Renal cortex interstitium (tissue), 15 donors: ENCODE data around the gene CRYBA4. TPM values are rescaled to one million over a fixed set of nuclear protein-coding genes. Genes with fewer than 3 reads are reported as not detected.

Source experiments
- DNase-seq, 11 donors: peaks; one replicate each; pipeline ENCODE4 v3.0.0-alpha.2; 2013; ENCODE audit warnings: low read depth in 9 of 11, low spot score in 4 of 11; ENCODE audit errors: extremely low read depth in 1 of 11
- long read RNA-seq, 16 experiments: transcript quantifications; one replicate each; lab custom pipeline, GENCODE V29; 2026
- polyA plus RNA-seq, 3 donors: library from polyadenylated mRNA; unstranded; fragments of 120-200 nt; gene quantifications; one replicate each; pipeline ENCODE4 v1.2.1, GENCODE V29; 2013; ENCODE audit not compliant: insufficient read length in 3 of 3

CRYBA4 gene
- under 1 TPM in 1 of 3 donors, not detected in 2; 0.18 TPM for polyA plus RNA-seq
- long read RNA-seq, donor 1 = 0 reads
- long read RNA-seq, donor 2 = 0 reads
- long read RNA-seq, donor 3 = 0 reads
- long read RNA-seq, donor 4 = 0 reads
- long read RNA-seq, donor 5 = 0 reads
- long read RNA-seq, donor 6 = 0 reads
- long read RNA-seq, donor 7 = 0 reads
- long read RNA-seq, donor 8 = 0 reads
- long read RNA-seq, donor 9 = 0 reads
- long read RNA-seq, donor 10 = 0 reads
- long read RNA-seq, donor 11 = 0 reads
- long read RNA-seq, donor 12 = 0 reads
- long read RNA-seq, donor 13 = 0 reads
- long read RNA-seq, donor 14 = 0 reads
- long read RNA-seq, donor 15 = 0 reads
- long read RNA-seq, donor 16 = 0 reads

- no peak for DNase-seq
Observed at GRCh38 chr22:26621663-26622062, at the start of gene CRYBA4. CRYBA4 (plus strand) TSS chr22:26621963; CDS start chr22:26622597, 634 bp downstream.

- peak; percentile 43 to 85 (median 72) for DNase-seq
Observed at GRCh38 chr22:26573026-26573662, 48.6 kb upstream of the CRYBA4 start.

- no peak for DNase-seq
Observed at GRCh38 chr22:26574001-26574723, 47.6 kb upstream of the CRYBA4 start.

- no peak for DNase-seq
Observed at GRCh38 chr22:26576026-26576680, 45.6 kb upstream of the CRYBA4 start.

- no peak for DNase-seq
Observed at GRCh38 chr22:26577081-26577480, 44.7 kb upstream of the CRYBA4 start.

- no peak for DNase-seq
Observed at GRCh38 chr22:26579331-26579886, 42.4 kb upstream of the CRYBA4 start.

GRCh38 chr22:26580240-26580962, 41.4 kb upstream of the CRYBA4 start:
- no peak for DNase-seq

GRCh38 chr22:26581026-26581425, 40.7 kb upstream of the CRYBA4 start:
- no peak for DNase-seq

- no peak for DNase-seq
Observed at GRCh38 chr22:26581633-26582168, 40.1 kb upstream of the CRYBA4 start.

- no peak for DNase-seq
Observed at GRCh38 chr22:26584010-26584409, 37.8 kb upstream of the CRYBA4 start.

GRCh38 chr22:26585104-26585790, 36.5 kb upstream of the CRYBA4 start:
- no peak for DNase-seq

GRCh38 chr22:26586556-26587325, 35.0 kb upstream of the CRYBA4 start:
- DNase-seq = no peak

- no peak for DNase-seq
Observed at GRCh38 chr22:26587991-26588613, 33.7 kb upstream of the CRYBA4 start.

- DNase-seq = no peak
Observed at GRCh38 chr22:26588729-26589366, 32.9 kb upstream of the CRYBA4 start.

- peak in 1 of 11 donors; percentile 26 for DNase-seq
Observed at GRCh38 chr22:26589367-26589844, 32.4 kb upstream of the CRYBA4 start.
